ENCODE measurements around the gene OSTN.

Gene OSTN

DNA sequence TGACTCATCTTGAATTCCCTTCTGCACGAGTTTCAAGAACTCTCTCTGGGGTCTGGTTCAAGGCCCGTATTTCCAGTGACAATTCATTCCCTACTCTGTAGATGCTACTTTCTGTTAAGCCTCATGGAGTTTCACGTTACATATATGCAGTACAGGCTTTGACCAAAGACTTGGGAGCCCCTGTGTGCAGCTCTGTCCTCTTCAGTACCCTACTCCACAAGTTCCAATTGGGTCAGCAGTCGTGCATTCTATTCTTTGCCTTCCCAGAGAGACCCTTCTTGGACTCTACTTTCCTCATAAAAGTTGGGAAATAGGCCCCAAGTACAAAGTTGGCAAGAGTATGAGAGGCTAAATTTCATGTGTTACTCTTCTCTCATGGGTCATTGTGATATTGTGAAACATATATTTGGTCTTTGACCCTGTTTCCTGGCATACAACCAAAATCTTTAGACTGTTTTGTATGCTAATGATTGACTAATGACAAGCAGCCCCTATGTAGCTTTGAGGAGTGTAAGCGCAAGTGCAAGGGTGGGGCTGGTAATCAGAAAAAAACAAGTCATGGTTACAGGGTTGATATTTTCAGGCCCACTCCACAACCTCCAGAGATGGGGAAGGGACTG, 115.2 kb downstream of the OSTN start:
- no peak for DNase-seq
